ENCODE results near the gene PGRMC1. TPM values are rescaled to one million over a fixed set of nuclear protein-coding genes. Genes with fewer than 3 reads are reported as not detected.

The PGRMC1 gene
- total RNA-seq, 1 experiment from 2014 or later = 177 TPM

DNA sequence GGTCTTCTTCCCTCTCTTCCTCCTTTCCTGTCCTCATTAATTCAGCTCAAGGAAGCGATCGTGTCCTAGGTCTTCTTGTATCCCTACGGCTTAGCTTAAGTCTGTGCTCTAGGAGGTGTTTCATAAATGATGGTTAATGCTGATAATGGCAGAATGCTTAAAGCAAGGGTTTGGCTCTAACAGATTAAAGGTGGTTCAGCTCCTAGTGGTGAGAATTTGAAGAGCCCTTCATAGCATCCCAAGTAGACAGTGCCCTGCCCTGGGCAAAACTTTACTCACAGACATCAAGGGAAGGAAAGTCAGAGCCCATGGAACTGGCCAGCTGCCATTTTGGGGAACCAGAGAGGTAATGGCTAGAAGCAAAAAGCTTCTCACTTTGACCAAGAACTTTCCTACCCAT is 47.0 kb upstream of the PGRMC1 start:
- Mint-ChIP-seq H3K27ac (no peak overlapping the region), H3K4me3 (no peak overlapping the region), H3K27me3 (ENCODE audit: low read depth) (no peaks in the 10 kb centered on the region), H3K9me3 (no peaks in the 10 kb centered on the region), H3K4me1 (no peaks in the 10 kb centered on the region), H3K36me3 (no peaks in the 10 kb centered on the region)
- ATAC-seq = peak; percentile 53
- POLR2A ChIA-PET = no interaction called here
- TF ChIP-seq, protein P1, sequence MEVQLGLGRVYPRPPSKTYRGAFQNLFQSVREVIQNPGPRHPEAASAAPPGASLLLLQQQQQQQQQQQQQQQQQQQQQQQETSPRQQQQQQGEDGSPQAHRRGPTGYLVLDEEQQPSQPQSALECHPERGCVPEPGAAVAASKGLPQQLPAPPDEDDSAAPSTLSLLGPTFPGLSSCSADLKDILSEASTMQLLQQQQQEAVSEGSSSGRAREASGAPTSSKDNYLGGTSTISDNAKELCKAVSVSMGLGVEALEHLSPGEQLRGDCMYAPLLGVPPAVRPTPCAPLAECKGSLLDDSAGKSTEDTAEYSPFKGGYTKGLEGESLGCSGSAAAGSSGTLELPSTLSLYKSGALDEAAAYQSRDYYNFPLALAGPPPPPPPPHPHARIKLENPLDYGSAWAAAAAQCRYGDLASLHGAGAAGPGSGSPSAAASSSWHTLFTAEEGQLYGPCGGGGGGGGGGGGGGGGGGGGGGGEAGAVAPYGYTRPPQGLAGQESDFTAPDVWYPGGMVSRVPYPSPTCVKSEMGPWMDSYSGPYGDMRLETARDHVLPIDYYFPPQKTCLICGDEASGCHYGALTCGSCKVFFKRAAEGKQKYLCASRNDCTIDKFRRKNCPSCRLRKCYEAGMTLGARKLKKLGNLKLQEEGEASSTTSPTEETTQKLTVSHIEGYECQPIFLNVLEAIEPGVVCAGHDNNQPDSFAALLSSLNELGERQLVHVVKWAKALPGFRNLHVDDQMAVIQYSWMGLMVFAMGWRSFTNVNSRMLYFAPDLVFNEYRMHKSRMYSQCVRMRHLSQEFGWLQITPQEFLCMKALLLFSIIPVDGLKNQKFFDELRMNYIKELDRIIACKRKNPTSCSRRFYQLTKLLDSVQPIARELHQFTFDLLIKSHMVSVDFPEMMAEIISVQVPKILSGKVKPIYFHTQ (CRISPR knock-in tag; IDR thresholded peaks at IDR 0.05) = no peak
- TF ChIP-seq JUN (CRISPR knock-in tag; IDR thresholded peaks at IDR 0.05) (no peak), EMX1 (CRISPR knock-in tag; IDR thresholded peaks at IDR 0.05) (no peak), FOXJ3 (CRISPR knock-in tag; IDR thresholded peaks at IDR 0.05; ENCODE audit: borderline replicate concordance) (no peak), ELF4 (CRISPR knock-in tag; IDR thresholded peaks at IDR 0.05; ENCODE audit: low read depth) (no peak)
- TF ChIP-seq, protein P2, sequence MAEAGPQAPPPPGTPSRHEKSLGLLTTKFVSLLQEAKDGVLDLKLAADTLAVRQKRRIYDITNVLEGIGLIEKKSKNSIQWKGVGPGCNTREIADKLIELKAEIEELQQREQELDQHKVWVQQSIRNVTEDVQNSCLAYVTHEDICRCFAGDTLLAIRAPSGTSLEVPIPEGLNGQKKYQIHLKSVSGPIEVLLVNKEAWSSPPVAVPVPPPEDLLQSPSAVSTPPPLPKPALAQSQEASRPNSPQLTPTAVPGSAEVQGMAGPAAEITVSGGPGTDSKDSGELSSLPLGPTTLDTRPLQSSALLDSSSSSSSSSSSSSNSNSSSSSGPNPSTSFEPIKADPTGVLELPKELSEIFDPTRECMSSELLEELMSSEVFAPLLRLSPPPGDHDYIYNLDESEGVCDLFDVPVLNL (CRISPR knock-in tag; IDR thresholded peaks at IDR 0.05; ENCODE audit: borderline replicate concordance, low read depth) = no peak
- TF ChIP-seq, protein P3, sequence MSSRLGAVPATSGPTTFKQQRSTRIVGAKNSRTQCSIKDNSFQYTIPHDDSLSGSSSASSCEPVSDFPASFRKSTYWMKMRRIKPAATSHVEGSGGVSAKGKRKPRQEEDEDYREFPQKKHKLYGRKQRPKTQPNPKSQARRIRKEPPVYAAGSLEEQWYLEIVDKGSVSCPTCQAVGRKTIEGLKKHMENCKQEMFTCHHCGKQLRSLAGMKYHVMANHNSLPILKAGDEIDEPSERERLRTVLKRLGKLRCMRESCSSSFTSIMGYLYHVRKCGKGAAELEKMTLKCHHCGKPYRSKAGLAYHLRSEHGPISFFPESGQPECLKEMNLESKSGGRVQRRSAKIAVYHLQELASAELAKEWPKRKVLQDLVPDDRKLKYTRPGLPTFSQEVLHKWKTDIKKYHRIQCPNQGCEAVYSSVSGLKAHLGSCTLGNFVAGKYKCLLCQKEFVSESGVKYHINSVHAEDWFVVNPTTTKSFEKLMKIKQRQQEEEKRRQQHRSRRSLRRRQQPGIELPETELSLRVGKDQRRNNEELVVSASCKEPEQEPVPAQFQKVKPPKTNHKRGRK (CRISPR knock-in tag; IDR thresholded peaks at IDR 0.05; ENCODE audit: borderline replicate concordance) = no peak
- TF ChIP-seq, protein P4, sequence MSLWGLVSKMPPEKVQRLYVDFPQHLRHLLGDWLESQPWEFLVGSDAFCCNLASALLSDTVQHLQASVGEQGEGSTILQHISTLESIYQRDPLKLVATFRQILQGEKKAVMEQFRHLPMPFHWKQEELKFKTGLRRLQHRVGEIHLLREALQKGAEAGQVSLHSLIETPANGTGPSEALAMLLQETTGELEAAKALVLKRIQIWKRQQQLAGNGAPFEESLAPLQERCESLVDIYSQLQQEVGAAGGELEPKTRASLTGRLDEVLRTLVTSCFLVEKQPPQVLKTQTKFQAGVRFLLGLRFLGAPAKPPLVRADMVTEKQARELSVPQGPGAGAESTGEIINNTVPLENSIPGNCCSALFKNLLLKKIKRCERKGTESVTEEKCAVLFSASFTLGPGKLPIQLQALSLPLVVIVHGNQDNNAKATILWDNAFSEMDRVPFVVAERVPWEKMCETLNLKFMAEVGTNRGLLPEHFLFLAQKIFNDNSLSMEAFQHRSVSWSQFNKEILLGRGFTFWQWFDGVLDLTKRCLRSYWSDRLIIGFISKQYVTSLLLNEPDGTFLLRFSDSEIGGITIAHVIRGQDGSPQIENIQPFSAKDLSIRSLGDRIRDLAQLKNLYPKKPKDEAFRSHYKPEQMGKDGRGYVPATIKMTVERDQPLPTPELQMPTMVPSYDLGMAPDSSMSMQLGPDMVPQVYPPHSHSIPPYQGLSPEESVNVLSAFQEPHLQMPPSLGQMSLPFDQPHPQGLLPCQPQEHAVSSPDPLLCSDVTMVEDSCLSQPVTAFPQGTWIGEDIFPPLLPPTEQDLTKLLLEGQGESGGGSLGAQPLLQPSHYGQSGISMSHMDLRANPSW (CRISPR knock-in tag; conservative IDR thresholded peaks at IDR 0.05; ENCODE audit: low read depth) = no peak
- TF ChIP-seq, protein P5, sequence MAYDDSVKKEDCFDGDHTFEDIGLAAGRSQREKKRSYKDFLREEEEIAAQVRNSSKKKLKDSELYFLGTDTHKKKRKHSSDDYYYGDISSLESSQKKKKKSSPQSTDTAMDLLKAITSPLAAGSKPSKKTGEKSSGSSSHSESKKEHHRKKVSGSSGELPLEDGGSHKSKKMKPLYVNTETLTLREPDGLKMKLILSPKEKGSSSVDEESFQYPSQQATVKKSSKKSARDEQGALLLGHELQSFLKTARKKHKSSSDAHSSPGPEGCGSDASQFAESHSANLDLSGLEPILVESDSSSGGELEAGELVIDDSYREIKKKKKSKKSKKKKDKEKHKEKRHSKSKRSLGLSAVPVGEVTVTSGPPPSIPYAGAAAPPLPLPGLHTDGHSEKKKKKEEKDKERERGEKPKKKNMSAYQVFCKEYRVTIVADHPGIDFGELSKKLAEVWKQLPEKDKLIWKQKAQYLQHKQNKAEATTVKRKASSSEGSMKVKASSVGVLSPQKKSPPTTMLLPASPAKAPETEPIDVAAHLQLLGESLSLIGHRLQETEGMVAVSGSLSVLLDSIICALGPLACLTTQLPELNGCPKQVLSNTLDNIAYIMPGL (CRISPR knock-in tag; IDR thresholded peaks at IDR 0.05) = no peak
- DNase-seq (ENCODE audit: low spot score) = no peak
- CTCF ChIA-PET = interaction anchor here (1.2 to 1.6 kb wide), 2 partner anchors 70 to 79 kb away, joined by 5 to 7 read pairs; no protein-coding TSS in a partner anchor

DNA sequence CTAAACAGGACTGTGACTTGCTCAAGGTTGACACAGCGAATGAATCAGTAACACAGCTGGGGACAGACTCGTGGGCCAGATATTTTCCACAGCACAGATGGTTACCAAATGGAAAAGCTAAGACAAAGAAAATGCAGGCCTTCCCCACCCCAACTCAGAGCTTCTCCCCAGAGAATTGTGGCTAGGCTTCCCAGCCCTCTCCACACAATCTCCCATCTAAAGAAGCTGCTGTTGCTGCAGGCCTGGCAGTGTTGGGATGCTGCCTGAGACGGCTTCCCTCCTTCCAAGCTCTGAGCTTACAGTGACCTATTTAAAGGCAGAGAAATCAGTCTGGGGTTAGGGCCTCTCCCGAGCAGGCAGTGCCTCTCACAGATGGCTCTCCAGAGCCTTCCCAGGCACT is 46.5 kb upstream of the PGRMC1 start:
- Mint-ChIP-seq H3K36me3 (no peaks in the 10 kb centered on the region), H3K4me3 (no peak overlapping the region), H3K27me3 (ENCODE audit: low read depth) (no peaks in the 10 kb centered on the region), H3K4me1 (no peaks in the 10 kb centered on the region), H3K9me3 (no peaks in the 10 kb centered on the region), H3K27ac (no peak overlapping the region)
- ATAC-seq (no peak), DNase-seq (ENCODE audit: low spot score) (no peak)
- ChIA-PET CTCF (interaction anchor here (1.2 to 1.6 kb wide), 2 partner anchors 71 to 78 kb away, joined by 5 to 7 read pairs; no protein-coding TSS in a partner anchor), POLR2A (no interaction called here)
- no peak for TF ChIP-seq PRRX2 (CRISPR knock-in tag; IDR thresholded peaks at IDR 0.05)
- no peak for TF ChIP-seq MYBL2 (CRISPR knock-in tag; IDR thresholded peaks at IDR 0.05)
- TF ChIP-seq FOXK1 (CRISPR knock-in tag; IDR thresholded peaks at IDR 0.05) = no peak
- TF ChIP-seq, protein P6, sequence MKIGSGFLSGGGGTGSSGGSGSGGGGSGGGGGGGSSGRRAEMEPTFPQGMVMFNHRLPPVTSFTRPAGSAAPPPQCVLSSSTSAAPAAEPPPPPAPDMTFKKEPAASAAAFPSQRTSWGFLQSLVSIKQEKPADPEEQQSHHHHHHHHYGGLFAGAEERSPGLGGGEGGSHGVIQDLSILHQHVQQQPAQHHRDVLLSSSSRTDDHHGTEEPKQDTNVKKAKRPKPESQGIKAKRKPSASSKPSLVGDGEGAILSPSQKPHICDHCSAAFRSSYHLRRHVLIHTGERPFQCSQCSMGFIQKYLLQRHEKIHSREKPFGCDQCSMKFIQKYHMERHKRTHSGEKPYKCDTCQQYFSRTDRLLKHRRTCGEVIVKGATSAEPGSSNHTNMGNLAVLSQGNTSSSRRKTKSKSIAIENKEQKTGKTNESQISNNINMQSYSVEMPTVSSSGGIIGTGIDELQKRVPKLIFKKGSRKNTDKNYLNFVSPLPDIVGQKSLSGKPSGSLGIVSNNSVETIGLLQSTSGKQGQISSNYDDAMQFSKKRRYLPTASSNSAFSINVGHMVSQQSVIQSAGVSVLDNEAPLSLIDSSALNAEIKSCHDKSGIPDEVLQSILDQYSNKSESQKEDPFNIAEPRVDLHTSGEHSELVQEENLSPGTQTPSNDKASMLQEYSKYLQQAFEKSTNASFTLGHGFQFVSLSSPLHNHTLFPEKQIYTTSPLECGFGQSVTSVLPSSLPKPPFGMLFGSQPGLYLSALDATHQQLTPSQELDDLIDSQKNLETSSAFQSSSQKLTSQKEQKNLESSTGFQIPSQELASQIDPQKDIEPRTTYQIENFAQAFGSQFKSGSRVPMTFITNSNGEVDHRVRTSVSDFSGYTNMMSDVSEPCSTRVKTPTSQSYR (CRISPR knock-in tag; IDR thresholded peaks at IDR 0.05) = no peak
- TF ChIP-seq NR3C1 (CRISPR knock-in tag; conservative IDR thresholded peaks at IDR 0.05; ENCODE audit: low read depth) = no peak
- TF ChIP-seq OVOL2 (CRISPR knock-in tag; IDR thresholded peaks at IDR 0.05; ENCODE audit: borderline replicate concordance) = no peak
- TF ChIP-seq, protein P7, sequence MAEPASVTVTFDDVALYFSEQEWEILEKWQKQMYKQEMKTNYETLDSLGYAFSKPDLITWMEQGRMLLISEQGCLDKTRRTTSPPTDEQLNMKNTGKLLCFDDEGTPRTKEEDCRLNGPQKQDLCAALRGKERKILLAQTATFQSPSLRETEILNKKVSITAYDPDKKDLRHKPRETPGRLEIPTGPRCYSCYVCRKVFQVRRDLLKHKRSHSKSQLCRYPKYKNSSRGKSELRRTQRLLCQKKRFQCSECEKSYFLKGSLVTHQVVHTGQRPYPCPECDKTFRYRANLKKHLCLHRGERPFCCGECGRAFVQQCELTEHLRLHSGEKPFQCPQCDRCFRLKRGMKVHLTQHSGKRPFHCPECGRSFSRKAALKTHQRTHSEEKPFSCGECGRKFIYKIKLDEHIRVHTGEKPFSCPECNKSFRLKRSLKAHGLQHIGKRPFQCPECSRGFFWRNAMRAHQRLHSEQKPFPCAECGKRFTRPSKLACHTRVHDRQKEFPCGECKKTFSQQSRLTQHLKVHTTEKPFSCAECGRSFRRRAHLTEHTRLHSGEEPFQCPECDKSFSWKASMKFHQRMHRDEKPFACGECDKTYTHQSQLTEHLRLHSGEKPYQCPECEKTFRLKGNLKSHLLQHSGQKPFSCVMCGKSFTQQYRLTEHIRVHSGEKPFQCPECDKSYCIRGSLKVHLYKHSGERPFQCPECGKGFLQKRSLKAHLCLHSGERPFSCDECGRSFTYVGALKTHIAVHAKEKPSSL (CRISPR knock-in tag; conservative IDR thresholded peaks at IDR 0.05) = no peak
- TF ChIP-seq, protein P8, sequence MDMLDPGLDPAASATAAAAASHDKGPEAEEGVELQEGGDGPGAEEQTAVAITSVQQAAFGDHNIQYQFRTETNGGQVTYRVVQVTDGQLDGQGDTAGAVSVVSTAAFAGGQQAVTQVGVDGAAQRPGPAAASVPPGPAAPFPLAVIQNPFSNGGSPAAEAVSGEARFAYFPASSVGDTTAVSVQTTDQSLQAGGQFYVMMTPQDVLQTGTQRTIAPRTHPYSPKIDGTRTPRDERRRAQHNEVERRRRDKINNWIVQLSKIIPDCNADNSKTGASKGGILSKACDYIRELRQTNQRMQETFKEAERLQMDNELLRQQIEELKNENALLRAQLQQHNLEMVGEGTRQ (CRISPR knock-in tag; IDR thresholded peaks at IDR 0.05) = no peak
- TF ChIP-seq CBFB (CRISPR knock-in tag; IDR thresholded peaks at IDR 0.05; ENCODE audit: low read depth) = no peak

Data from WTC11 (cell line).